ENCODE data around the gene UBC.

UBC gene

DNA sequence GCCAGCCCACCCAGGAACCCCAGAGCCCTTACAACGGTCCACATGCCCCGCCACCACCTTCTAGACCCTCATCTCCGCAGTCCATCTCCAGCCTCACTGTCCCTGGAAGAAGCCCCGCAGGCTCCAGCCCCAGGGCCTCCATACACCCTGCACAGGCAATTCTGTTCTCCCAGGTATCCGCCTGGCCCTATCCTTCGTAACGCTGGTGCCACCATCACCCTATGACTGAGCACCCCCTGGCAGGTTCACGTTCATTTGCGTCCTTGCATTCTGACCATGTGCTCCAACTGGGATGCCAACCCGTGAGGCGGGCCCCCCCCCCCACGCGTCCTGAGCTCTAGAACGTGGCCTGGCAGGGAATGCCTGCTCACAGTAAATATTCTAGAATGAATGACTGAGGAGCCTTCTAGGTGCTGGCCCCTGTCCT is 50.1 kb downstream of the UBC start:
- DNase-seq (ENCODE audit: low read depth) = no peak

DNA sequence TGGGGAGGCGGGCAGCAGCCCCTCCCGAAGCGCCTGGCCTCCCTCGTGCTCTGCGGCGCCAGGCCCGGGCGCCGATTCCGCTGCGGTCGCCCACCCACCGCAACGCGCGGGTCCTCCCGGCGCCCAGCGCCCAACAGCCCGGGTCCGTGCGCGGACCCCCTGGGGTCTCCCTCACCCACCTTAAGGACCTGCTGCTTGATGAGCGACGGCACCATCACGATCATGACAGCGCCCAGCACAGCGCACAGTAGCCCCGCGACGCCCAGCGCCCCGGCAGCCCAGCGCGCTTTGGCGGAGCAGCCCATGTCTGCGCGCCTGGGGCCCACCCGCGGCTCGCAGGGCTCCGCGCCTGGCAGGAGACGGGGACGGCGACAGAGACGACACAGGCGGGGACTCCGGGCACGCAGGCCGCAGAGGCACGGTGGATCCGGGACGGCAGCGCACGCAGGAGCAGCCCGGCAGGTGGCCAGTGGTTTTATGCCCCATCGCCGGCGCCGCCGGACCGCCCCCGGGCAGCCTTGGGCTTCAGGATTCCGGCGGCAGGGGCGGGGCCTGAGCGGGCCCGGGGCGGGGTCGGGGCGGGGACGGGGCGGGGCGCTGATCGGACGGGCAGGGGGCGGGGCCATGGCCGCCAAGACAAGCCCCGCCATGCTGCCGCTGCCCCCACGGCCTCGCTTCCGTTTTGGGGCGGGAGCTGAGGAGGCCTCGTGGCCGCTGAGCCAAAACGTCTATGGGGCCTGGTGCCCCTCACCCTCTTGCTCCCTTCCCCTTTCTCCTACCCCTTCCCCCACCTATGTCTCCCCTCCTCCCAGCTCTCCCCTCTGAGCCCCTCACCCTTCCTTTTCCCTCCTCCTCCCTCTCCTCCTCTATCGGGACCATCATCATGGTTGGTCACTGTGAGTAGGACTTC is 50.8 kb downstream of the UBC start, which contains the start of gene SCARB1:
SCARB1 (minus strand) TSS at position 449 of the 910 bp plus-strand sequence; CDS start at position 305, 144 bp downstream.
- peak; percentile 65 for DNase-seq (ENCODE audit: low read depth)

DNA sequence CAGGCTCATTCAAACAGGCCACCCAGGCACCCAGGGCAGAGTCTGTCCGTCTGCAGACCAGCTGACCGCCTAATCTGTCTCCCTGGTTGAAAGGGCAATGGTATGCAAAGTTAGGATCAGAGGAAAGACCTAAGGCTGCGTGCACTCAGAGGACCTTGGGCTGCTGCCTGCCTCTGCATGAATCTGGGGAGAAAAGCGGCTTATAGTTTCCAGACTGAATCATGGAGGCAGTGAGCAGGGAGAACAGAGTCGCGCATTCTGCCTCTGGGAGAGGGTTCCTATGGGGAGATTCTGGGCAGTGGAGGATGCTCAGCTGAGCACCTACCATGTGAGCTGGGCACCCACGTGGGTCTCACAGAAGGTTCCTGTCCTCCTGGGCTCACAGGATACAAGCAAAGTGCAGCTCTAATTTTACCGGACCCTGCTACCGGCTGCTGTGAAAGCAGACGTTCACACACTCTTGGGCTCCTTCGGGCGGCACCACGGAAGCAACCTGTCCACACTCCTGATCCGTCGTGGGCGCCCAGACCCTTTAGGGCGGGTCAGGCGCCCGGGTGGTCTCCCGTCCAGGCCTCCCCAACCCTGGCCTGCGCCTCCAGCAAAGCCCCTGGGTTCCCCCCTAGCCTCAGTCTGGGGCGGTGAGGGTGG is 51.6 kb downstream of the UBC start:
- no peak for DNase-seq (ENCODE audit: low read depth)

DNA sequence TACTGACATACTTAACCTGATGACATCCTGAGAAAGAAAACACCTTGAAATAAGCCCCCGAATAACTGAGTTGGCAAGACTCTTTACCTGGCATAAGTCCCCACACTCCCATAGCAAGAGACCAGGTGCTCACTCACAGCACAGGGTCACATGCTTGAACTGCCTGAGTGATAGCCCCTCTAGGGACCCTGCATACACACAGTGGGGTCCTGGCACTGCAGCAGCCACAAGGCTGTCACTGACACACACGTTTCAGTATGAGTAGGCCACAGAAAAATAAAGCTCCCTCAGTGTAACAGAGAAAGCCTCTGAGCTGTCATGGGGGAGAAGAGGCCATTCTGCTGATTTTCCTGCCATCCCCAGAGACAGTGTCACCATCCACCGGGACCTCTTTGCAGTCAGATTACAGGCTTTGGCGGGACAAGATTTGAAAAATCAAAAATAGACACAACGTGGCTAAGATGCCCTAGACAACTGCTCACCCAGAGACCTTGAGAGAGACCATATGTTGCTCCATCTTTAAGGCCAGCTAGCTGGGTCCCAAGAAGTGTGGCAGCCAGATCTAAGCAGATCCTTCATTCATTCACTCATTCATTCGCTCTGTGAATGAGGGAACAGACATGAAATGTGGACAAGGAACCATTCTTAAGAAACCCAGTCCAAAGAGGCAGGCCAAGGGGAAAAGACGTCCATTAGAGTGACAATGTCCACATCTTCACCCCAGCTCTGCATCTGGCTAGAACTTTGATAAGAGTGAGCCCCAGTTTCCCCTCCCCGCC is 52.4 kb downstream of the UBC start:
- DNase-seq (ENCODE audit: low read depth) = no peak

Data from activated T-helper 1 cell treated with Interleukin-2 at 50 U/mL for 16 hours (primary cell).